ENCODE measurements around the gene EVPL.

EVPL gene

GRCh38 chr17:76017481-76018339 is 9.4 kb downstream of the EVPL start:
- no peak for DNase-seq

- no peak for DNase-seq
Observed at GRCh38 chr17:76014925-76015261, 12.2 kb downstream of the EVPL start.

GRCh38 chr17:76014100-76014924 is 12.8 kb downstream of the EVPL start:
- no peak for DNase-seq

- DNase-seq, result no peak
Observed at GRCh38 chr17:76013377-76013932, 13.7 kb downstream of the EVPL start.

GRCh38 chr17:76011951-76012350 is 15.2 kb downstream of the EVPL start:
- DNase-seq, result no peak

- DNase-seq, result no peak
Observed at GRCh38 chr17:76009969-76010661, 17.0 kb downstream of the EVPL start.

- no peak for DNase-seq
Observed at GRCh38 chr17:76009447-76009846, 17.7 kb downstream of the EVPL start.

GRCh38 chr17:76008630-76009425 is 18.3 kb downstream of the EVPL start:
- DNase-seq, result no peak

GRCh38 chr17:76008208-76008607 is 18.9 kb downstream of the EVPL start:
- no peak for DNase-seq

GRCh38 chr17:76007850-76008165 is 19.3 kb downstream of the EVPL start:
- no peak for DNase-seq

- no peak for DNase-seq
Observed at GRCh38 chr17:76007131-76007849, 19.8 kb downstream of the EVPL start.

GRCh38 chr17:76005263-76006149 is 21.6 kb downstream of the EVPL start:
- DNase-seq, result no peak

GRCh38 chr17:76004750-76005262 is 22.3 kb downstream of the EVPL start:
- DNase-seq, result no peak

GRCh38 chr17:76003915-76004314 is 23.2 kb downstream of the EVPL start:
- no peak for DNase-seq

- DNase-seq, result no peak
Observed at GRCh38 chr17:76002100-76002499, 25.0 kb downstream of the EVPL start.

- DNase-seq, result no peak
Observed at GRCh38 chr17:76000755-76001521, 26.2 kb downstream of the EVPL start, which contains the start of gene CDK3. CDK3 (plus strand) TSS chr17:76000855; CDS start chr17:76001426, 571 bp downstream.

- no peak for DNase-seq
Observed at GRCh38 chr17:76000016-76000754, 26.9 kb downstream of the EVPL start.

- no peak for DNase-seq
Observed at GRCh38 chr17:75998327-75998795, 28.7 kb downstream of the EVPL start.
